ENCODE results near the gene CLEC14A.

The CLEC14A gene

DNA sequence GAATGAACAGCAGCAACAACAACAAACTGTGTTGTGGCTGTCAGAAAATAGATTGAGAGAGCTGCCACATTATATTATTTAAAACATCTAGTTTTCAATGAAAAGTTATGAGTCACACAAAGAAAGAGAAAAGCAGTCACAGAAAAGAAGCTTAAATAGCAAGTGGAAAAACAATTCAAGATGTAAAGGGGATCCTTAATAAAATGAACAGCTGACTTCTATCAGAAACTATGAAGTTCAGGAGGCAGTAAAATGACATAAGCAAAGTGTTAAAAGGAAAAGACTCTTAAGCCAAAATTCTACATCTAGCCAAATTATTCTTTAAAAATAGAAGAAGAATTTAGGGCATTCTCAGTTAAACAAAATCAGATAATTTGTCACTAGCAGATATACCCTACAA, 5.6 kb downstream of the CLEC14A start:
- no peak for DNase-seq (ENCODE audit: low read depth)
- no peak for TF ChIP-seq CTCF (IDR thresholded peaks at IDR 0.05; ENCODE audit: insufficient read depth, low read depth, low read length, missing control alignments)
- no peak overlapping the region for H3K4me3 ChIP-seq (ENCODE audit: low read depth, low read length)

DNA sequence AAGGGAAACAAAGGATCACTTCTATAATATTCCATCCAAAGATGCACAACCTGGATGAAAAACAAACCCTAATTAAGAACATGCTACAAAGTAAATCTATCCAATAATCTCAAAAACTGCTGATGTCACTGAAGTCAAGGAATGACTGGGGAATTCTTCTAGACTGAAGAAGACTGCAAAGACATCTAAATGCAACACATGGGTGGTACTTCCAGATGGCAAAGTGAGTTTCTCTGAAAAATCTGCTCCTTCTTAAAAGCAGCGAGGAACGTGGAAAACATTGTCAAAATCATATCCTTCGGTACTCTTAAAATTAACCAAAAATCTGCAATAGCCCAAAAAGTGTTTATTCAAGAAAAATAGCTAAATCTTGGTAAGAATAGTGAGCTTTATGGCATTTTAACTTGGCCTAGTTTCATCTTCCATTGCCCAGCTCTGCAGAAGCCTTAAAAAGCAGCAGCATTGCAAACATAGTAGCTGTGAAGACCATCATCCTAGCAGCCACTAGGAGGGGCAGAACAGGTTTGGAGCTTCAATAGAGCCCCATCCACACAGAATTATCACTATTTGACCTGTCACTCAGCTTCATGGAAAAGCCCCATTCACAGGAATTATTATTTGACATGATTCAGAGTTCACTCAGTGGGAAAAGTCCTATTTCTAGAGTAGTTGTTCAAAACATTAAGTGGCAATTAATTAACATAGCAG, 7.4 kb downstream of the CLEC14A start:
- no peak overlapping the region for H3K4me3 ChIP-seq (ENCODE audit: low read depth, low read length)
- TF ChIP-seq CTCF (IDR thresholded peaks at IDR 0.05; ENCODE audit: insufficient read depth, low read depth, low read length, missing control alignments) = no peak
- no peak for DNase-seq (ENCODE audit: low read depth)

DNA sequence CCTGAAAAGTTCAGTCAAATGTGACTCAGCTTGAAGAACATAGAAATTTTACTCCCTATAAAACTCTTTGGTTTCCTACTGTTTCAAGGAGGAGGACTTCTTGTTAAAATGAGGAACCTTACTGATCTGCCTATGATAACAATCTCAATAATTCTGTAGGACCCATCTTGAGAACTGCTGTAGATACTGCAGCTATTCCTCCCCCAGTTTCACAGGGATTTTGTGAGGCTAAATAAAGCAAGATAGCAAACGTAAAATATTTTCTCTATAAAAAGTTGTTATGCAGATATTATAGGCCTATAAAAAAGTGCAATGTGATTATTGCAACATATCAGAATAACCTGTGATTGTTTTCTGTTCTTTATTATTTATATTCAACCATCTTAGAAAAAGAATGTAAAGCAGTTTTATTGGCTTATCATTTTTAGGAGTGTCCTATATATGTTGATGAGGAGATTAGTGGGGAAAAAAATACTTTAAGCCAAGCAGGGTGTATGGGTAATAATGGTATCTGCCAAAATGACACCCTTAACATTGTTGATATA, 12.1 kb downstream of the CLEC14A start:
- no peak overlapping the region for H3K4me3 ChIP-seq (ENCODE audit: low read depth, low read length)
- DNase-seq (ENCODE audit: low read depth) = no peak
- TF ChIP-seq CTCF (IDR thresholded peaks at IDR 0.05; ENCODE audit: insufficient read depth, low read depth, low read length, missing control alignments) = no peak

- no peak for TF ChIP-seq CTCF (IDR thresholded peaks at IDR 0.05; ENCODE audit: insufficient read depth, low read depth, low read length, missing control alignments)
- DNase-seq (ENCODE audit: low read depth) = no peak
- no peak overlapping the region for H3K4me3 ChIP-seq (ENCODE audit: low read depth, low read length)
Observed at GRCh38 chr14:38238878-38239277, 17.0 kb downstream of the CLEC14A start.

- no peak for TF ChIP-seq CTCF (IDR thresholded peaks at IDR 0.05; ENCODE audit: insufficient read depth, low read depth, low read length, missing control alignments)
- DNase-seq (ENCODE audit: low read depth) = no peak
- H3K4me3 ChIP-seq (ENCODE audit: low read depth, low read length) = no peak overlapping the region
Observed at GRCh38 chr14:38238332-38238731, 17.6 kb downstream of the CLEC14A start.

DNA sequence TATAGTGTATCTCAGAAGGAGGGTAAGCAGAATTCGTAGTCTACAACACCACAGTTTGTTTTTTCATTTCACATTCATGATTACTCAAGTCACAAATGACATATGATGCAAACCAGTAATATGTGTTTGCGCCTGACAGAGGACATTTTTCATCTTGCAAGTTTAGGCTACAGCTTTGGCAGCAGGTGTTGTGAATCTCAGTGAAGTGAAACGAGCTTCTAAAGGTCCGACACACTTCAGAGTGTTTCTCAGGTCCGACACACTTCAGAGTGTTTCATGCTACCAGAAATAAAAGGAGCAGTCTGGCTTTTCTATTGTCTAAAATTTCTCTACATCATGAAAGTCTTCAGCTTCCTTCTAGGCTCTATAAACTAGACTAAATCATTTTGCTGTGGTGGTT, 22.7 kb downstream of the CLEC14A start:
- no peak for DNase-seq (ENCODE audit: low read depth)
- no peak overlapping the region for H3K4me3 ChIP-seq (ENCODE audit: low read depth, low read length)
- TF ChIP-seq CTCF (IDR thresholded peaks at IDR 0.05; ENCODE audit: insufficient read depth, low read depth, low read length, missing control alignments) = no peak

GRCh38 chr14:38226366-38226765, 29.5 kb downstream of the CLEC14A start:
- no peak for TF ChIP-seq CTCF (IDR thresholded peaks at IDR 0.05; ENCODE audit: insufficient read depth, low read depth, low read length, missing control alignments)
- DNase-seq (ENCODE audit: low read depth) = no peak
- H3K4me3 ChIP-seq (ENCODE audit: low read depth, low read length) = no peak overlapping the region

Measured in GM12865 (cell line).